Measurements from ENCODE around the gene LRPAP1.

LRPAP1 gene

GRCh38 chr4:3531318-3531878 is 824 bp downstream of the LRPAP1 start:
- DNase-seq = peak; percentile 32

DNA sequence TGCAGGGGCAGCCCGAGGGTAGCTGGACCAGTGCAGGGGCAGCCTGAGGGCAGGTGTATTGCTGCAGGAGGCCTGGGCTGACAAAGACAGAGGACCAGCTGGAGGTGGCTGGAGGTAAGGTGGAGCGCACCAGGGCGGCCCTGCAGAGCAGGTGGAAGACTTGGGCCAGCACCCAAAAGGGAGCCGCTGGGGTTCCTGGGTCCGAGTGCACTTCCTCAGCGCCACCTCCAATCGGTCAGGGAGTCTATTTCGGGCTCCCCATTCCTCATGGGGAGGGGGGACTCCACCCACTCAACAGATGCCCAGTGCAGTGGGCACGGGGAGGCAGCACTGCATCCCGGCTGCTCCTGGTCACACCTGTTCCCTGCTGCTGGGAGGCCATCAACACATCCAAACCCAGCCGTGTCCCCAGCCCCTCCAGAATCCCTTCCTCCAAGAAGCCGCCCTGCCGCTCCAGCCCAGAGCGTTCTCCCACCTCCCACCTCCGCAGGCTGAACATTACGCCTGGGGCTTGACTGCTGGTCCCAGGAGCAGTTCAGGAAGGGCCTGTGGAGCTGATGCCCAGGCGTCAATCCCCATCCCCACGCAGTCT is 1.5 kb downstream of the LRPAP1 start:
- DNase-seq = no peak

DNA sequence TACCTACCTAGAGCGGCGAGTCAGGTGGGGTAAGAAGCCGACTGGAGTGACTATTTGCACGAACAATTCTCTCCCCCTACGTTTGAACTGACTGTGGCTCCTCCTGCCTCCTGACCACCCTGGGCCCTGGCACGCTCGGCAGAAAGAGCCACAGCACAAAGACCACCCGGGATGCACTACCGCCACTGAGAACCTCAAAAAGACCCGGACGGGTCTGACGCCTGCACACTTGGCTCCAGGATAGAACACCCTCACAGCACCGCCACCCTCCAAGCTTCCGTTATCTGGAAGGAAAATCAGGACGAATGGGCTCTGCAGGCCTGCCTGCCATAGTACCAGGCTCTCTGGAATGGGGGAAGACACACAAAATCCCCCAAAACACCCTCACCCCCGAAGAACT is 2.2 kb downstream of the LRPAP1 start:
- DNase-seq = no peak

GRCh38 chr4:3529363-3529762 is 2.9 kb downstream of the LRPAP1 start:
- DNase-seq = no peak

DNA sequence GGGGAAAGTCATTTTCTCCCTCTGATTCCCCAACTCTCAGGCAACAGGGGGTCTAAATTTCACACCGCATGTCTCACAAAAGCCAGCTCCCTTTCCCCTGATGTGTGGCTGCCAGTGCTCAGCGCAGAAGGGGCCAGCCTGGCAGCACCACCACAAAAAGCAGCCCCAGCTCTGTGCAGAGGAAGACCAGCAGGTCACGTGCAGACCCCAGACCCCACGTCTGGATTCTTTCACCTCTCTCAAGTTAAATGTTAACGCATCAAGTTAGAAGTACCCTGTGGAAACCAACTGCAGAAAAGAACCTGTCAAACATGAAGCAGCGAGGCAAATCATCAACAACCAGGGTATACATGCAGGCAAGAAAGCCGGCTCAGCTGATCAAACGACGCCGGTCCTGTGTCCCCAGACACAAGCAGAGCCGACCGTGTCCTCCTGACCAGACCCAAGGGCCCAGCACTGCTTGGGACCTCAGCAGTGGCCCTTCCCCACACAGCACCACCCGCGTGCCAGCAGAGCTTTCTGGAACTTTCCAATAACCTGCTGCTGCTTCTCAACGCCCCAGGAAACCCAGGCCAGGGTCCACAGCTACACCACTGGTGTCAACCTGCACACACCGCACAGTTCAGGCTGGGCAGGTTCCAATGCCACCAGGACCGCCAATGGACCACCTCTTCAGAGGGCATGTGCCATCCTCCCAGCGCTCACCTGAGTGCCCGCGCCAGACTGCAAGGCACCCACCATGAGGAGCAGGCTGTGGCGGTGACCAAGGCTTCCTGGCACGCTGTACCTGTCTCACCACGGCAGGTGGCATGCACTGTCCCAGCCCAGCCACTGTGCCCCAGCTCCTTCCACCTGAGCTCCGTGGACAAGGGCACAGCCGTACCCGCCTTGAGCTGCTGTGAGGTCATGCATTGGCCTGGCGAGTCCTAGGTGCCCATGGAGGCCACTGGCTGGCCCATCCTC is 4.0 kb downstream of the LRPAP1 start:
- no peak for DNase-seq

GRCh38 chr4:3527101-3527913 is 4.9 kb downstream of the LRPAP1 start:
- no peak for DNase-seq

- DNase-seq = no peak
These were observed 5.8 kb downstream of the LRPAP1 start for GRCh38 chr4:3526456-3526855.

DNA sequence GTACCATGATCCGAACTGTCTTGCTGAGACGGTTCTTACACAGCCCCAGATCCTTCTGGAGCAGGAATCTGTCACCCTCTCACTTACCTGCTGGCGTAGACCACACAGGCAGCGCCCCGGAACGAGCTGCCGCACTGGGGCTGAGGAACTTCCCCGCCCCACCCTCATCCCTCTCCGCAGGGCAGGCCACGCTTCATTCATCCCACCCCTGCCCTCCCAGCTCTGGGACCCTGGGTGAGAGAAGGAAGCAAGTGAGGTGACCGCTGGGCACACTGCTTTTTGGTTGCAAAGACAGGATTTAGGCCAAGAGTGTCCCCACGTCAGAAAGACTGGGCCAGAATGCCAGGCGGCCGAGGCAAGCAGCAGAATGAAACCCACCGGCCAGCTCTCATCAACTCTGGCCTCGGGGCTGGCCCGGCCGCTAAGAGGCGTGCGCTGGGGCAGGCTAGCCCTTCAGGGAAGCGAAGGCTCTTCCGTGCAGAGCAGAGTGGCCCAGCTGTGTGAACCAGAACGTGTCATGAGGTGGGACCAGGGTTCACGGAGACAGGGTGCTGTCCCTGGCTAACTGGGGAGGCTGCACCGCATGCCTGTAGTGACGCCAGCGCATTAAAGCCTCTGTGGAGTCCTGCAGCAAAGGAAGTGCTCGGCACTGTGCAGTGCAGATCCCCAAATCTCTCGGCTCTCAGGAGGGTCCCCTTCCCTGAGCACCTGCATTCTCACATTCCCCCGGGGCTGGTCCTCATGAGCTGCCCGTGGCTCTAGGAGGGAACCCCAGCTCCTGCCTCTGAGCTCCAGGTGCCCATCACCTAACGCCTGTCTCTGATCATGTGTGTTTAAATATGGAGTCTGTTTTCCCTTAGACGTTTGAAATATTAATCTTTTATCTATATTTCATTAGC is 6.4 kb downstream of the LRPAP1 start:
- no peak for DNase-seq

DNA sequence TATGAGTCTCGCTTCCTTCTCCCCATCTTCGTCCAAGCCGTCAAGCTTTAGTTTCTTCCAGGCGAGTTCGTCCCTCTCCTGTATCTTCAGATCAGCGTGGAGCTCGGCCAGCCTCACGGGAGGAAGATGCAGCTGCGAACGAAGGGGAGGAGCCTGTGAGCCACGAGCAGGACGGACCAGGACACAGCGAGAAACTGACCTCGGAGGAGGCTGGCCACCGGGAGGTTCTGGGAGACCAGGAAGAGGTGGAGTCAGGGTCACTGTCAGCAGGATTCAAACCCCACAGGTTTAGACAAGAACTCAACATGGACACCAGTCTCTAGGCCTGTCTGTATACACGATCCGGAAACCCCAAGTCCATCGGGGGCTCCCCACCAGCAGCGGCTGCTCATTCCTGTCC is 7.3 kb downstream of the LRPAP1 start:
- DNase-seq = no peak

- DNase-seq = no peak
These were observed 7.9 kb downstream of the LRPAP1 start for GRCh38 chr4:3524349-3524748.

- DNase-seq = no peak
These were observed 8.5 kb downstream of the LRPAP1 start for GRCh38 chr4:3523628-3524221.

GRCh38 chr4:3523146-3523627 is 9.0 kb downstream of the LRPAP1 start:
- DNase-seq = no peak

DNA sequence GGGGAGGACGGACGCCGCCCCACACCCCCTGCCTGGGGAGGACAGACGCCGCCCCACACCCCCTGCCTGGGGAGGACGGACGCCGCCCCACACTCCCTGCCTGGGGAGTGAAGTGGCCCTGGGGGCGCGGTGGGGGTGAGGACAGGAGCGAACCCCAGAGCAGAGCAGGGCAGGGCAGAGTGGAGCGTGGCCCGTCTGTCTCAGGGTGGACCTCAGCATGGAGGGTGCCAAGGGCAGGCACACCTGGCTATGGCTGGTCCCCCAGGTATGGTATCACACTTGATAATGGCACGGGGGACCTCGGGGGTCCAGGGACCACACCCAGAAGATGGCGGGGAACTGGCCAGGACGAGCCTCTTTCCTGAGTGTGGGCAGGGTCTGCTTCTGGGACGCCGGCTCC is 9.6 kb downstream of the LRPAP1 start:
- no peak for DNase-seq

GRCh38 chr4:3522326-3522640 is 9.9 kb downstream of the LRPAP1 start:
- no peak for DNase-seq

DNA sequence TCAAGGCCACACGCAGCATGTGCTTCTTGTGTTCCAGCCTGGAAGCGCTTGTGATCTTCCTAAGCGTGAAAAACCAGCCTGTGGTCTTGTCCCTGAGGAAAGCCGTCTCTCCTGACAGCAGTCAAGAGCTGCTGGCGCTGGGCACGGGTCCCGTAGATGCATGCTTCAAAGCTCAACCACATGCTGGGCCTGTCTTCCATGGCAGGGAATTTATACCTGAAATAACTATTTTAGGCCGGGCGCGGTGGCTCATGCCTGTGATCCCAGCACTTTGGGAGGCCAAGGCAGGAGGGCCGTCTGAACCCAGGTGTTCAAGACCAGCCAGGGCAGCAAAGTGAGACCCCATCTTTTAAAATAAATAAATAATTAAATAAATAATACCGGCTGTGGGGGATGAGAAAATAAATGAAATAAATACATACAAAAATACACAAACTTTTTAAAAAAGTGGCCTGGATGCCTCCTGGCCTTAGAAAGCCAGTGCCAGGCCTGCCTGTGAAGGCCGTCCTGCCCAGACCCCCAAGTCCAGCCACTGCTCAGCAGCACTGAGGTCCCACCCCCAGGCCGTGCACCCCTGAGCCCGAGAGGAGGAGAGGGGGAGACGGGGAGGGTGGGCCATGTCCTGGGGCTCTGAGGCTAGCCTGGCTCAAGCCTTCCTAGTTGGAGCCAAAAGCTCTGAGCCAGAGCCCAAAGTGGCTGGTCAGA is 10.4 kb downstream of the LRPAP1 start:
- no peak for DNase-seq

DNA sequence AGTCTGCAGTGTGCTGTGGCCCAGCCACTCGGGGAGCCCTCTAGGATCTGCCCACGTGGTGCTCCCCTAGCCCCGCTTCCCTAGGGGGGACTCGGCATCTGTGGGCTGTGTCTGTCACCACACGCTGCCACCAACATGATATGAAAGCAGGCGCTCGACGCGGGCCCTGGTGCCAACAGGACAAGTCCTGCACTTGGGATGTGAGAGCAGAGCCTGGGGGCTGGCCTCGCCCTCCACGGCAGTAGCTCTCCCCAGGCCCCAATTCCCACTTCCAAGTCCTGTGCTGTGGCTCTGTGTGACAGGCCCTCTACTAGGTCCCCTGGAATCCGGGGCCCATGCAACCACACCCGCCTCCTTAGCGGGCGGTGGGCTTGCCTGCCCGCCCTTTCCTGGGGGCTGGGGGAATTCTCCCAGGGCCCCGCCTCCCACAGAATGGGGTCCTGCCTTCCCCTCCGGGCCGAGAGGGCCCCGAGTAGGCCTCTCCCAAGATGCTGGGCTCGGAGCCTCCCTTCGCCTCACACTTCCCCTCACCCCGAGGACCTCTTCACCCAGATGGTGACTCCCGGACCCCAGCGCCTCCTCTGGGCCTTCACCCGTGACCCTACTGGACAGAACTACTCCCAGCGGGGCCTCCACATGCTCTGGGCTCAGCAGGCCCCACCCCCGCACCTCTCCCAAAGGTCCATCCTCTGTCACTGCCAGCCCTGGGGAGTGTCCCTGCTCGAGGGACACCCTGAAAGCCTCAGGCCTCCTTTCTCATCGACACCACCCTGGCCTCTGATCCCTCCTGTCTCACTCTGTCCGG is 11.2 kb downstream of the LRPAP1 start:
- no peak for DNase-seq

DNA sequence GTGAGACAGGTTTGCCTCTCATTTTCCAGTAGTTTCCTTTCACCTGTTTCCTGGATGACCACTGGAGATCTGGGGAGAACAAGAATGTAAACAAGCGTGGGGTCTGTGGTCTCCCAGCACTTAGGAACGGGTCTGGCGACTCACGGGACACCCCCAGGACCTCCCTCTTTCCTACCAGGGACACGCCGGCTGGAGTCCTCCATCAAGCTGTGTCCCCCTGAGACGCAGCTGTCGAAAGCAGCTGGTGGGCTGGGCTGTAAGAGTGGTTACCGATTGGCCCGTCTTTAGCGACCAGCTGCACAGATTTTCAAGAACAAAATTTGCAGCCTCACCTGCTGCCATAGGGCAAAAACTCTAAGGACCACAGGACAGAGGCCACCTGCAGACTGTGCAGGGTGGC is 11.9 kb downstream of the LRPAP1 start:
- DNase-seq = no peak

GRCh38 chr4:3519468-3520264 is 12.6 kb downstream of the LRPAP1 start:
- no peak for DNase-seq

DNA sequence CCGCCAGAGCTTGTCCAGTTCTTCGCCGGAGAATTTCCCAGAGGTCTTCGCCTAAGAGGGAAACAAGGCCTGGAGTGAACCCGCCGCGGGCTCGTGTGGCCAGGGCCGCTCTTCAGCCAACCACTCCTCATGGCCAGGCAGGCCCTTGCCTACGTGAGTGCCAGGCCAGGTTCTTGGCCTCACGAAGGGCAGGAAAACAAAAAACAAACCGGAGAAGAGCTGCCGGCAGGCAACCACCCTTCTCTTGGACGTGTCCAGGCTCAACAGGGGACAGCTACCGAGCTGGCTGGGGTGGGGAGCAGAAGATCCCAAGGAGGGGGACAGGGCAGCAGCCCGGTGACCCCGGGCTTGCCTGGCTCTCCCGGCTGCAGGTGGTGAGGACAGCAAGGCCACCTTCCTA is 13.3 kb downstream of the LRPAP1 start:
- no peak for DNase-seq

Data from NCI-H69 (cell line).